H1 (cell line): Measurements from ENCODE around the gene CACNA2D4.

Source experiments
- ATF2 ChIP-seq: IDR thresholded peaks from 2 replicates; pipeline ENCODE4 v1.6.1; 2012; ENCODE audit warnings: low read length, inconsistent platforms
- CHD1 ChIP-seq: IDR thresholded peaks from 2 replicates; pipeline ENCODE4 v1.6.1; 2012; ENCODE audit warnings: low read depth, low read length, improper control_type of control experiment
- CHD2 ChIP-seq: IDR thresholded peaks from 2 replicates; pipeline ENCODE4 v1.6.1; 2012; ENCODE audit warnings: low read length, improper control_type of control experiment
- CTCF ChIP-seq, 3 experiments: IDR thresholded peaks; 1 replicate in 2 of 3; 2 replicates in 1 of 3; pipeline versions ENCODE4 v1.5.1 to v1.6.1; 2011; ENCODE audit warnings: low read length in 3 of 3, mild to moderate bottlenecking in 3 of 3, inconsistent platforms in 2 of 3, low read depth in 1 of 3, moderate library complexity in 1 of 3; ENCODE audit not compliant: insufficient read depth in 1 of 3; ENCODE audit errors: control extremely low read depth in 1 of 3
- GABPA ChIP-seq: IDR thresholded peaks from 2 replicates; pipeline ENCODE4 v1.6.1; 2011; ENCODE audit warnings: mild to moderate bottlenecking, low read length, moderate library complexity, borderline replicate concordance; ENCODE audit not compliant: insufficient read depth
- NRF1 ChIP-seq: IDR thresholded peaks from 2 replicates; pipeline ENCODE4 v1.6.1; 2011; ENCODE audit warnings: mild to moderate bottlenecking, low read depth, low read length, improper control_type of control experiment
- RAD21 ChIP-seq, 2 experiments: IDR thresholded peaks in 1 of 2; conservative IDR thresholded peaks in 1 of 2; 2 replicates each; pipeline ENCODE4 v1.6.1; 2011; ENCODE audit warnings: low read depth in 2 of 2, low read length in 2 of 2, improper control_type of control experiment in 1 of 2, inconsistent platforms in 1 of 2, mild to moderate bottlenecking in 1 of 2, moderate library complexity in 1 of 2
- TBP ChIP-seq: IDR thresholded peaks from 2 replicates; pipeline ENCODE4 v1.6.1; 2011; ENCODE audit warnings: low read depth, low read length, improper control_type of control experiment

- TF ChIP-seq CHD1 (no peak), CTCF (IDR thresholded peaks at IDR 0.05; ENCODE audit: control extremely low read depth in 1 of 3, insufficient read depth in 1 of 3, low read depth in 1 of 3, low read length in 3 of 3) (no peak), NRF1 (no peak), ATF2 (no peak), TBP (no peak), CHD2 (no peak), RAD21 (IDR thresholded peaks at IDR 0.05 in 1 of 2, conservative IDR thresholded peaks at IDR 0.05 in 1 of 2; ENCODE audit: low read depth in 2 of 2, low read length in 2 of 2) (no peak), GABPA (no peak)
Observed at GRCh38 chr12:1932264-1932777, 13.9 kb upstream of the CACNA2D4 start.
